ENCODE data around the gene NSG1.

GRCh38 chr4:4396628-4397440 is 9.9 kb downstream of the NSG1 start:
- TF ChIP-seq CTCF (IDR thresholded peaks at IDR 0.05): no peak
- TF ChIP-seq POLR2A (IDR thresholded peaks at IDR 0.05): no peak
- TF ChIP-seq EP300 (IDR thresholded peaks at IDR 0.05): no peak

Data from sigmoid colon (tissue), 4 donors.